ENCODE results near the gene TBC1D4. TPM values are rescaled to one million over a fixed set of nuclear protein-coding genes. Genes with fewer than 3 reads are reported as not detected.

The TBC1D4 gene
- total RNA-seq, 2 donors from 2014 or later: 64.9 to 67.1 TPM

- Mint-ChIP-seq H3K27me3 (peaks cover 32% of the 10 kb centered on the region), H3K27ac (no peak overlapping the region), H3K36me3 (ENCODE audit: low read depth) (peaks cover 2% of the 10 kb centered on the region), H3K4me3 (no peak overlapping the region), H3K4me1 (peaks cover 3% of the 10 kb centered on the region)
- ATAC-seq (no peak), DNase-seq (no peak)
- H3K9me3 ChIP-seq (ENCODE audit: control insufficient read depth, low read length, poor library complexity, severe bottlenecking): no peaks in the 10 kb centered on the region
Observed at GRCh38 chr13:75416327-75417011, 65.5 kb downstream of the TBC1D4 start.

- peaks cover 2% of the 10 kb centered on the region for H3K36me3 Mint-ChIP-seq (ENCODE audit: low read depth)
- peaks cover 3% of the 10 kb centered on the region for H3K4me1 Mint-ChIP-seq
- no peak for DNase-seq
- no peak overlapping the region for H3K27ac Mint-ChIP-seq
- no peak overlapping the region for H3K4me3 Mint-ChIP-seq
- no peak for ATAC-seq
- H3K27me3 Mint-ChIP-seq: peaks cover 27% of the 10 kb centered on the region
- H3K9me3 ChIP-seq (ENCODE audit: control insufficient read depth, low read length, poor library complexity, severe bottlenecking): no peaks in the 10 kb centered on the region
Observed at GRCh38 chr13:75415694-75416093, 66.3 kb downstream of the TBC1D4 start.

GRCh38 chr13:75415171-75415570 lies 66.8 kb downstream of the TBC1D4 start:
- Mint-ChIP-seq H3K4me1 (peaks cover 3% of the 10 kb centered on the region), H3K27me3 (peaks cover 22% of the 10 kb centered on the region), H3K36me3 (ENCODE audit: low read depth) (peaks cover 2% of the 10 kb centered on the region), H3K4me3 (no peak overlapping the region), H3K27ac (no peak overlapping the region)
- no peak for ATAC-seq
- no peak for DNase-seq
- no peaks in the 10 kb centered on the region for H3K9me3 ChIP-seq (ENCODE audit: control insufficient read depth, low read length, poor library complexity, severe bottlenecking)

GRCh38 chr13:75414036-75414827 lies 67.7 kb downstream of the TBC1D4 start:
- no peak for ATAC-seq
- H3K4me1 Mint-ChIP-seq: peaks cover 3% of the 10 kb centered on the region
- DNase-seq: no peak
- H3K36me3 Mint-ChIP-seq (ENCODE audit: low read depth): peaks cover 2% of the 10 kb centered on the region
- H3K27ac Mint-ChIP-seq: no peak overlapping the region
- no peak overlapping the region for H3K4me3 Mint-ChIP-seq
- H3K9me3 ChIP-seq (ENCODE audit: control insufficient read depth, low read length, poor library complexity, severe bottlenecking): no peaks in the 10 kb centered on the region
- peaks cover 13% of the 10 kb centered on the region for H3K27me3 Mint-ChIP-seq

DNA sequence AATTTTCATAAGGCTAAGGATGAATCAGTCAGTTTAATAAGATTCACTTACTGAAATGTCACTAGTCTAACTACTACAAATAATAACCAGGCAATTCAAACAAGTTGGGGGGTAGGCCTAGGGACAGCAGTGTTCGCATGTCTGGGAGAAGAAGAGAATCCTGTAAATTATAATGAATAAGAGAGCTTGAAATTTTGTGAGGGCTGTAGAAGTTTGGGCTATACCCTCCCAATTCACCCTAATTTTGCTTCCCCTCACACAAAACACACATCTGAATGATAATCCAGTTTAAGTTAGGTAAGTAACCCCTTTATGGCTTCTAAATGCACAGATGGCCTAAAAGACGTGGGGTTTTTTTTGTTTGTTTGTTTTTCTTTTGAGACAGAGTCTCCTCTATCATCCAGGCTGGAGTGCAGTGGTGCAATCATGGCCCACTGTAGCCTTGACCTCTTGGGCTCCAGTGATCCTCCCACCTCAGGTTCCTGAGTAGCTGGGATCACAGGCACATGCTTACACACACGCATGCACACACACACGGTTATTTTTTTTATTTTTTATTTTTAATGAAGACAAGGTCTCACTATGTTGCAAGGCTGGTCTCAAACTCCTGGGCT lies 69.9 kb downstream of the TBC1D4 start:
- ATAC-seq (no peak), DNase-seq (no peak)
- H3K4me3 Mint-ChIP-seq: no peak overlapping the region
- peaks cover 10% of the 10 kb centered on the region for H3K27me3 Mint-ChIP-seq
- H3K4me1 Mint-ChIP-seq: no peaks in the 10 kb centered on the region
- H3K9me3 ChIP-seq (ENCODE audit: control insufficient read depth, low read length, poor library complexity, severe bottlenecking): no peaks in the 10 kb centered on the region
- no peak overlapping the region for H3K27ac Mint-ChIP-seq
- H3K36me3 Mint-ChIP-seq (ENCODE audit: low read depth): peaks cover 2% of the 10 kb centered on the region

DNA sequence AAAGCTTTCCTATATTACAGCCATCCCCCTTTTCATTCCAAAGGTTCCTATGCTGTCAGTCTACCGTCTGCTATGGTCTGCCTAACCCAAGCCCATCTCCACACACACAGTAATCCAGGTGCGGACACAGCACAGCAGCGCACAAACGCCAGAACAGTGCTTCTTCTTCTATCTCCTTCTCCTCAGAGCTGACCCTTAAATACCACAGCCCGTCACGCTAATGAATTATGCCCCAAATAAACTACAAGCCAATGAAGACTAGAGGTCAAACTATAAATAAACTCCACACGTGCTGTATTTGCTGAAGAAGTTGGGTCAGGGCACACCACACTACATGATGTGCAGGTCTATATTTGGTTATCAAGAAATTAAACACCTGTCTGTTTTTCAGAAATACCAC lies 71.8 kb downstream of the TBC1D4 start:
- ATAC-seq (no peak), DNase-seq (no peak)
- Mint-ChIP-seq H3K4me3 (no peak overlapping the region), H3K36me3 (ENCODE audit: low read depth) (peaks cover 2% of the 10 kb centered on the region), H3K27ac (no peak overlapping the region), H3K4me1 (no peaks in the 10 kb centered on the region), H3K27me3 (peaks cover 15% of the 10 kb centered on the region)
- H3K9me3 ChIP-seq (ENCODE audit: control insufficient read depth, low read length, poor library complexity, severe bottlenecking): no peaks in the 10 kb centered on the region

DNA sequence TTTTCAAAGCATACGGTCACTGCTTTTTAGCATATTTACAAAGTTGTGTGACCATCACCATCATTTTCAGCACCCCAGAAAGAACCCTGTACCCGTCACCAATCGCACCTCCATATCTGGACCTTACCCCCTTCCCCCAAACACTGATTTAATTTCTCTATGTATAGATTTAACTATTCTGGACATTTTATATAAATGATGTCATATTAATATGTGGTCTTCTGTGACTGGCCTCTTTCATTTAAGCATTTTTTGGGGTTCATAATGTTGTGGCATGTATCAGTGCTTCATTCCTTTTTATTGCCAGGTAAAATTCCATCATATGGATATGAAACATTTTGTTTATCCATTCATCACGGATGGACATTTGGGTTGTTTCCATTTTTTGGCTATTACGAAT lies 74.0 kb downstream of the TBC1D4 start:
- ATAC-seq (no peak), DNase-seq (no peak)
- Mint-ChIP-seq H3K27ac (no peak overlapping the region), H3K4me1 (no peaks in the 10 kb centered on the region), H3K4me3 (no peak overlapping the region), H3K36me3 (ENCODE audit: low read depth) (peaks cover 2% of the 10 kb centered on the region), H3K27me3 (peaks cover 20% of the 10 kb centered on the region)
- no peaks in the 10 kb centered on the region for H3K9me3 ChIP-seq (ENCODE audit: control insufficient read depth, low read length, poor library complexity, severe bottlenecking)

GRCh38 chr13:75407473-75407872 lies 74.5 kb downstream of the TBC1D4 start:
- H3K27ac Mint-ChIP-seq: no peak overlapping the region
- DNase-seq: no peak
- no peak for ATAC-seq
- H3K4me3 Mint-ChIP-seq: no peak overlapping the region
- no peaks in the 10 kb centered on the region for H3K36me3 Mint-ChIP-seq (ENCODE audit: low read depth)
- peaks cover 20% of the 10 kb centered on the region for H3K27me3 Mint-ChIP-seq
- no peaks in the 10 kb centered on the region for H3K4me1 Mint-ChIP-seq
- no peaks in the 10 kb centered on the region for H3K9me3 ChIP-seq (ENCODE audit: control insufficient read depth, low read length, poor library complexity, severe bottlenecking)

DNA sequence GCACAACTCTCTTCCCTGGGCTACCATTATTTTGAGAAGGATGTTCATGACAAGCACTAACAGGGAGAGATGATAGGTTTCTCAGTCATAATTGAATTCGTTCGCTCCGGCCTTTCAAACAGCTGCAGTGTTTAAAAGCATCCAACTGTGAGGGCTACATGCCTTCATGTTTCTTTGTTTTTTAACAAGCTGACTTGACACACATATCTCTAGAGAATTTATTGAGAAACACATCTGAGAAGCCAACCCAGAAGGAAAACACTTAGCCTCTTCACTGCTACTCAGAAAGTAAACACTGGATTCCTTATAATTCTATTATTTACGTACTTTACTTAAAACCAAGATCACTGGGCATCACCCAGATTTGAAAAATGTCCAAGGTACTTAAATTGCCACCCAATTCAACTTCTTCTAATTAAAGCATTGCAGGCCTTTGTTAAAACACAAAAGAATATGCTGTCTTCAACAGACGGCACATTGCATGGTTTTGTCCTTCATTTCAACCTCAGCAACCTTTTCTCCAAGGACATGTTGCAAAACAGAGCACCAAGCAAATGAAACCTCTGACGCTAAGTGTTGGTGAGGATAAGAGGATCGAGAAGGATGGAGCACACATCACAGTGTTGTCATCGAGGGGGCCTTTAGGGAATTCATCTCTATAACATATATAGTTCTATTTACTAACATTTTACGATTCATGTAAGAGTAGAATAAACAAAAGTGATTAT lies 75.8 kb downstream of the TBC1D4 start:
- ATAC-seq: no peak

GRCh38 chr13:75404726-75405125 lies 77.2 kb downstream of the TBC1D4 start:
- Mint-ChIP-seq H3K27ac (no peak overlapping the region), H3K36me3 (ENCODE audit: low read depth) (no peaks in the 10 kb centered on the region), H3K4me3 (no peak overlapping the region)

More for the DNA sequence above, 75.8 kb downstream of the TBC1D4 start:
- no peaks in the 10 kb centered on the region for H3K36me3 Mint-ChIP-seq (ENCODE audit: low read depth)
- no peak overlapping the region for H3K4me3 Mint-ChIP-seq
- no peaks in the 10 kb centered on the region for H3K9me3 ChIP-seq (ENCODE audit: control insufficient read depth, low read length, poor library complexity, severe bottlenecking)
- no peaks in the 10 kb centered on the region for H3K4me1 Mint-ChIP-seq
- peaks cover 22% of the 10 kb centered on the region for H3K27me3 Mint-ChIP-seq
- no peak overlapping the region for H3K27ac Mint-ChIP-seq
- DNase-seq: no peak

GRCh38 chr13:75402787-75403186 lies 79.2 kb downstream of the TBC1D4 start:
- H3K4me3 Mint-ChIP-seq: no peak overlapping the region
- H3K4me1 Mint-ChIP-seq: no peaks in the 10 kb centered on the region
- no peaks in the 10 kb centered on the region for H3K9me3 ChIP-seq (ENCODE audit: control insufficient read depth, low read length, poor library complexity, severe bottlenecking)
- DNase-seq: no peak
- H3K27ac Mint-ChIP-seq: no peak overlapping the region
- no peaks in the 10 kb centered on the region for H3K36me3 Mint-ChIP-seq (ENCODE audit: low read depth)
- no peak for ATAC-seq
- H3K27me3 Mint-ChIP-seq: peaks cover 29% of the 10 kb centered on the region

More at GRCh38 chr13:75404726-75405125, 77.2 kb downstream of the TBC1D4 start:
- Mint-ChIP-seq H3K4me1 (no peaks in the 10 kb centered on the region), H3K27me3 (peaks cover 25% of the 10 kb centered on the region)
- no peak for ATAC-seq
- no peaks in the 10 kb centered on the region for H3K9me3 ChIP-seq (ENCODE audit: control insufficient read depth, low read length, poor library complexity, severe bottlenecking)
- no peak for DNase-seq

GRCh38 chr13:75400775-75401174 lies 81.2 kb downstream of the TBC1D4 start:
- no peak overlapping the region for H3K27ac Mint-ChIP-seq
- peaks cover 15% of the 10 kb centered on the region for H3K27me3 Mint-ChIP-seq
- no peak for DNase-seq
- H3K4me1 Mint-ChIP-seq: no peaks in the 10 kb centered on the region
- H3K9me3 ChIP-seq (ENCODE audit: control insufficient read depth, low read length, poor library complexity, severe bottlenecking): no peaks in the 10 kb centered on the region
- ATAC-seq: no peak
- H3K4me3 Mint-ChIP-seq: no peak overlapping the region
- H3K36me3 Mint-ChIP-seq (ENCODE audit: low read depth): no peaks in the 10 kb centered on the region

GRCh38 chr13:75399879-75400217 lies 82.1 kb downstream of the TBC1D4 start:
- no peaks in the 10 kb centered on the region for H3K36me3 Mint-ChIP-seq (ENCODE audit: low read depth)
- no peak for ATAC-seq
- no peaks in the 10 kb centered on the region for H3K4me1 Mint-ChIP-seq
- no peaks in the 10 kb centered on the region for H3K9me3 ChIP-seq (ENCODE audit: control insufficient read depth, low read length, poor library complexity, severe bottlenecking)
- H3K27me3 Mint-ChIP-seq: peaks cover 15% of the 10 kb centered on the region
- H3K27ac Mint-ChIP-seq: no peak overlapping the region
- no peak overlapping the region for H3K4me3 Mint-ChIP-seq
- DNase-seq: no peak
